Activated effector memory CD4-positive, alpha-beta T cell treated with Interleukin-2 at 50 U/mL for 16 hours (primary cell): ENCODE results near the gene MED17.

ENCODE experiments used
- DNase-seq: peaks from one replicate; pipeline ENCODE4 v3.0.0-alpha.2; 2020

Gene MED17

DNA sequence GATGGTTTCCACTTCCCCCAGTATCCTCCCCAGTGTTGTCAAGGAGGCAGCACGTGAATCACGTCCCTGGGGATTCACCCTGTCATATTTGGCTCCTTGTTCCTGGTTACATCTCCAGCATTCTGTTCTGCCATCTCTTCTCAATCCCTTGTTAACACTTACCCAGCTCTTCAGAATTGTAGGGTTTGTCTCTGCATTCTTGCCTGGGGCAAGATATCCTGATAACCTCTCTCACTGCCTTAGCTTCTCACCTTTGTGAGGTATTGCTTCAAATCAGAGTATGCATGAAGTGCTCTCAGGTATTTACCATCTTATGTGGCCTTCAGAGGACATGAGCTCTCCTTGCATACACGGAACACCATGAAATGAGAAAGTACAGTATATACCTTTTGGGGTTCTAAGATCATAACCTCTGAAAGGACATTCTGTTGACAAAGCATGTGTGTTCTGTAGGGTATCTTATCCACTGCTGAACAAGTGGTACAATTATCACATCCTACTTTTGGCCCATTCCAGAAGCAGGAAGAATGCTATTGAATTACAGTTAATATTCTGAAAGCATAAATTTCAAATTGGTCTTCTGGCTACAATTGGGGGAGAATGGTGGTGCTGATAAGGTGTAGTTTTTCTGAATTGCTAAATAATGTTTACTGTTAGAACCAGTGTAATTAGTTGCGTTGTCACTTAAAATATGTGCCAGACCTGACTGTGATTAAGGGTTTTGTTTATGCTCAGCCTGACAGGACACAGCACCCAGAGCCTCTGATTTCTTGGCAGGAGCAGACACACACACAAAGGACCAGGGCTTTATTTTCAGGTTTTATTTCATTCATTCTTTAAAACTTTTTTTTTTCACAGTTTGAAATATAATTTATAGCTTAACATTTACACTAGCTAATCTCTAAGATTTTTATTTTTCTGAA lies 33.6 kb downstream of the MED17 start:
- DNase-seq = no peak

DNA sequence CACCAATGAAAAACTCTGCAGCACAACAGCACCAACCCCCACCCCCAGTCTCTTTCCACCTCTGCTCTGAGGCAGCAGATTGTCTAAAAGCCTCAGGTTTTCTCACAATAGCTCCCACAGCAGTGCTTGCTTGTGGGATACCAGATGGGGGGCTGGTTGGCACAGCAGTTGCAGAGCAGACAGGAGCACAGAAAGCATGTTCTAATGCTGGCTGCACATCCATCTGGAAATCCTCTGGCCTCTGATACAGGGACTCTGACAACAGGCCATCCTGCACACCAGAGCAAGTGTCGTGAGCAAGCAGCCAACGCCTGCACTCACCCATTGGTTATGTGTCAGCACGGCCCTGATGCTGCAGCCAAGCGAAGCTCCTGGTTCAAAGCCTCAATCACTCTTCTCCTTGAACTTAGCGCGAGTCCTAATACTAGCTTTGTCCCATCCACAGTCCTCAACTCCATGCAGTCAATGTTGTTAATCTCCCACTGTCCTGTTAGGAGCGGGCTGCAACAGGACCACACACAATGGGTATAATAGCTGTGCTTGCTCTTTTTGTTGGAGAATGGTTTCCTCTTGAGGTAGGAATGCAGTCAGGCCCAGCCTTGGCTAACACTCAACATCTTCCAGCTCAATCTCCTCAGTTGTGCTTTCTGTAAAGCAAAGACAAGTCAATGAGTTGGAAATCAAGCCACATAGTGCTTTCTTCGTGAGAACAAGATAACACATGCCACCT lies 36.0 kb downstream of the MED17 start:
- DNase-seq = no peak

DNA sequence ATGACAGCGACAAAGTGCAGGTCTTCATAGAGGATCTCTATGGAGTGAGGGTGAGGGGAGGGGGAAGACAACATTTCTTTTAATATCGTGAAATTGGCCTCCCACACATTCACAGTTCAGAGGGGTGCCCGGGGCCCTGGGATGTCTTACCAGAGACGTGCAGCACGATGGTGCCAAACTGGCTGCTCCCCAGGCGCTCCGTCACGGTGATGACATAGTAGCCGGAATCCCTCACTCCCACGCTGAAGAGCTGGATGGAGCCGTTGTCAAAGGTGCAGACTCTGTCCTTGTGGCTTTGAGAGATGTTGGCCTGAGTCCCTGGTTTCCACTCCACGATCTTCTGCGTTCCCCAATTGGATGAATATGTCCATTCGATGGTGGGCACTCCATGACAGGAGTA lies 36.8 kb downstream of the MED17 start:
- DNase-seq = no peak

DNA sequence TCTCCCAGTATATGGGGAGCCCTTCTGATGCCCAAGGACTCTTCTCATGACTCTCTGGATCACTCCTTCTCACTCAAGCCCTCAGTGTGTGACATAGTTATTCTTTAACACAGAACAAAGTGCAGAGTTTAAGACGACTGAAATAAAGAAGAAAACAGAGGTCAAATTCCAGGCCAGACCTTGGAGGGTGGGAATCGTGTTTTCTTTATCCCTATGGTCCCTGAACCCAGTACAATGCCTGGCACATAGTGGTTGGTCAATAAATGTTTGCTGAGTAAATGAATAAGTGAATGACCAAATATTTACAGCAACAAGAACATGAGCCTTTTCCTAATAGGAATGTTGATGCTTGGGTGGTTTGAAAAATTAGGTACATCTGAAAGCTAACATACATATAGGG lies 37.5 kb downstream of the MED17 start:
- DNase-seq = no peak

DNA sequence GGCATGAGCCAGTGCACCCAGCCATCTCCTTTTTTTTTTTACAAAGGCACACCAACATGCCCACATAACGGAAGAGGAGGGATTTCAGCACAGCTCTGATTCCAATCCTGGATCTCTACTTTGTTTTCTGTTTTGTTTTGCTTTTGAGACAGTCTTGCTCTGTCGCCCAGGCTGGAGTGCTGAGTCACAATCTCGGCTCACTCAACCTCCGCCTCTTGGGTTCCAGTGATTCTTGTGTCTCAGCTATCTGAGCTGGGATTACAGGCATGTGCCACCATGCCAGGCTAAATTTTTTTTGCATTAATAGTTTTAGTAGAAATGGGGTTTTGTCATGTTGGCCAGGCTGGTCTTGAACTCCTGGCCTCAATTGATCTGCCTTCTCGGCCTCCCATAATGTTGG lies 38.3 kb downstream of the MED17 start:
- DNase-seq = no peak

DNA sequence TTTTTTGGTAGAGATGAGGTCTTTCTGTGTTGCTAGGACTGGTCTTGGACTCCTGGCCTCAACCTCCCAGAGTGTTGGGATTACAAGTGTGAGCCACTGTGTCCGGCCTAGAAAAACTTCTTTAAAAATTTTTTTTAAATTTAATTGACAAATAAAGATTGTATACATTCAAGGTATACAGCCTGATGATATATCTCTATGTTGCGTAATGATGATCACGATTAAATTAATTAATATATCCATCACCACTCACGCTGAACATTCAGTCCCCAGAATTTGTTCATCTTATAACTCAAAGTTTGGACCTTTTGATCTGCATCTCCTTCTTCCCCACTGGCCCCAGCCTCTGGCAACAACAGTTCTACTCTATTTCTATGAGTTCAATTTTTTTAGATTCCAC lies 39.1 kb downstream of the MED17 start:
- no peak for DNase-seq

DNA sequence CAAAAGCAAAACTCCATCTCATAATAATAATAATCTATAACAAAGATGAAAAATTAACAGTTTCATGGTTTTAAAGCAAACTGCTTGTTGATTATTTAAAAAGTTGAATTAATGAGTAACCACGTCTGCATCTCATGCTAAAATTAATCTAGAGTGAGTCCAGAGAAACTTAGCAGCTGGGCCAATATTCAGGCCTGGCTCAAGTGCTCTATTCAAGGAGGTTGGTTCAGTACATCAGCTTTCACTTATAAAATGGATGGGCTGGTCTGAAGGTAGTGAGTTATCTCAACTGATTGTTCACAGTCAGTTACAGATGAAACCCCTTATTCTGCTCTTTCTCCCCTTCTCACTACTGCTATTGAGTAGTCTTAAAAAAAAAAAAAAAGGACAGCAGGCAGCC lies 43.3 kb downstream of the MED17 start:
- DNase-seq = no peak

DNA sequence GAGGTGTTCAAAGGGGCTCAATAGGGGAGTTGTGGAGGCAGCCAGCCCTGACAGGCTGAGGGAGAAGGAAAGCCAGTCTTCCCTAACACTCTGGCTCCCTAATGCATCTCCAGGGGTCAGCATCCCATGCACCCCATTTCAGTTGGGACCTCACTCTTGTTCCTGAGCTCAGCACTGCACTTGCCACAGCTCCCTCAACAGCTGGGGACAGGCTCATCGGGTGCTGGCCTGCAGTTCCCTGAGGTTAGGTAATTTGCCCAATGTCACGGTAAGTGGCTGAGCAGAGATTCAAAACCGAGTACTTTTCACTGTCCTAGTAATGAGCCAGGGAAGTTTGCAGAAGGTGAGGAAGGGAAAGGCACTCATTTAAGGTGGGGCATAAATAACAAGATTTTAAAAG lies 45.5 kb downstream of the MED17 start:
- no peak for DNase-seq

DNA sequence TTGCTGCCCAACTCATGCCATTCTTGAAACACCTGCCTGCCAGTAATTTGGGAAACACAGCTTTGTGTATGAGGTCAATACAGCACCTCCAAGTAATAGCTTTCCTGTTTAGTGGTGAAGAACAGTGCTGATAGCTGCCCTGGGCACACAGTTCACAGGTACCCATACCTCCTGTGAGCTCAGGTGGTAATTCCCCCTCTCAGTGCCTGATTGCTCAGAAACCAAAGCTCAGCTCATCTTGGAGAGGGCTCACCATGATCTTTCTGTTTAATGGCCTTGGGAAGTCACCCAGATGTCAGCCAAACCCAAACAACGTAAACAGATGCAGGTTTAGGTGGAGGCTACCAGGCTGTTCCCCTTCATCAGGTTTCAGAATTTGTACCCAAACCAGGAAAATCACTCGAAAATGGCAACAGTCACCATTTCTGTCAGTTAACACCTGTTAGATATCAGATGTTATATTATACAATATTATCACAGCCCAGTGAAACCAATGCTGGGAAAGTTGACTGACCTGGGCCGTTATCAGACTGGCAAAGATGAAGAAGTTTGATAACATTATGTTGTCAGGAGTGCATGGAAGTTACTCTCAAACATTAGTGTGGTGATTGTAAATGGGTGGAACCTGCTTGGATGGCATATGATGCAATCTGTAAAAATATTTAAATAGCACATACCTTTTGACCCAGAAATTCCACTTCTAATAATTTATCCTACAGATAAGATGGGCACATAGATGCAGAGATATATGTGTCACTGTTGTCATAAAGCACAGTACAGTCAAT lies 47.5 kb downstream of the MED17 start:
- DNase-seq = no peak

DNA sequence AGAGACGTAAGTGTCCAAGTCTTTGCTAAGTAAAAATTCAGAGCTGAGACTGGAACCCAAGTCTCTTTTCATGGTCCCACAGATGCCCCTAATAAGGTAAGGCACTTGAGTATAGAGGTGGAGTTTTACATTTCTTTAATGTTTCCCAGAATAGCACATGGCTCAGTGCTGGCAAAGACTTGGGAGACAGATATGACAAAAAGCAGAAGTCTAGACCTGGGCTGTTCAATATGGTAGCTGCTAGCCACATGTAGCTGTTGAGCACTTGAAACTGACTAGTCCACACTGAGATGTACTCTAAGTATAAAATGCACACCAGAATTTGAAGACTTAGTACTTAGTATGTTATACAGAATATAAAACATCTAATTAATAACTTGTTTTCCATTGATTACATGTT lies 48.7 kb downstream of the MED17 start:
- no peak for DNase-seq

DNA sequence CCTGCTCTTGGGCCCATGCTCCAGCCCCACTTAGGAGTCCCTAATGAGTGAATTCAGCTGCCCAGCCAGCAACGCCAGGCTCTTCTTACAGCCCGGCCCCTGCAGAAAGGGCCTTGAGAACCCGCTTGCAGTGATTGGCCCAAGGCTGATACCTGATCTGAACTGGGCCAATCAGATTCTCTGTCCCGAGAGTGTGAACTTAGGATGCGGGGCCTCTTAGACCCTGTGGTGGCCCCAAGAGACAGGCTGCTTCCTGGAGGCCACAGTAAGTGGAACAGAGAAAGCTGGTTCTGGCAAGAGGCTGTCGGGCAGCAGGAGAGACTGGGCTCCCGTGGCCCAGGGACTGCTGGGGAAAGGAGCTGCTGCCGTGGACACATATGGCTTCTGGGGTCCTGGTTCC lies 54.9 kb downstream of the MED17 start:
- DNase-seq = no peak

DNA sequence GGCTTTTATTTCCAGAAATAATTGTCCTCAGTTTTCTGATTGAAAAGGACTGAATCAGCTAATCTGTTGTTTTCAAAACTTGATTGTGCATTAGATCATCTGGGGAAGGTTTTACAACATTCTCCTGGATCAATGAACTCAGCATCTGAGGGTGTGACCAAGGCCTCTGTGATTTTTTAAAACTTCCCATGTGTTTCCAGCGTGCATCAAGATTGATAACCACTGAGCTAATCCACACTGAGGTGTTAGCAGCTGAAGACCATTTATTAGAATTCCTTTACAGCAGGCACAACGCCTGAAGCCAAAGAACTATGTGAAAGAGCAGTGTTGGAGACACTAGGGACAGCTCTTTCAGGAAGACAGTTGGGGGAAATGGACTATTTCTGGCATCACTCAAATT lies 56.1 kb downstream of the MED17 start:
- DNase-seq = no peak

DNA sequence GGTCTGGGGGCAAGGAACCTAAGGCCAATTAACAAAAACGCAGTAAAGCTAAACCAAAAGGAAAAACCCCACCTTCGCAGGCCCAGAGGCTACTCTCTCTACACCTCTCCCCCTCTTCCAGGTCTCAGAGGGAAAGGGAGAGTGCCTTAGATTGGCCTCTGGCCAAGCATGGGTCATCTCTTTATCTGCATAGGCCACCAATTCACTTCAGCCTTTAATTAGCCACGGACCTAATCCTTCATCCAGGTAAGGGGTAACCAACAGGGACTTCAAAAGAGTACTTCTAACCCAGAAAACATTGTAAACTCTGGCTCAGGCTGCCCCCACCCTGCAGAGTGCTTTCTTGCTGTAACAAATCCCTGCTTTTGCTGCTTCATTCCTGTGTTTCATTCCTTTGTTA lies 56.9 kb downstream of the MED17 start:
- DNase-seq = no peak

DNA sequence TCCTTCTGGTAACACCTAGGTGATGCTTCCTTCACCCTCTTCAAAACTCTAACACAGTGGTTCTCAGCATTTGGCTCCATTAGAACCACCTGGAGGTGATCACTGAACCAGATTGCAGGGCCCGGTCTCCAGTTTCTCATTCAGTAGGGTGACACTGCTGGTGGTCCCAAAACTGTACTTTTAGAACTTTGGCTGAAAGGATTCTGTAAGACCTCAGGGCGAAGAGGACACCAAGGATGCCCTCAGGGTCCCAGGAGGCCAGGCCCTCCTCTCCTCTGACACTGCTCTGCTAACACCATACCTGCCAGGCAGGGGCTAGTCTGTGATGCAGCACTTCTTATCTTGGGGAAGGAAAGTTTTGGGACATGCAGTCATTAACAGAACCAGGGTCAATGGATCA lies 57.4 kb downstream of the MED17 start:
- no peak for DNase-seq

DNA sequence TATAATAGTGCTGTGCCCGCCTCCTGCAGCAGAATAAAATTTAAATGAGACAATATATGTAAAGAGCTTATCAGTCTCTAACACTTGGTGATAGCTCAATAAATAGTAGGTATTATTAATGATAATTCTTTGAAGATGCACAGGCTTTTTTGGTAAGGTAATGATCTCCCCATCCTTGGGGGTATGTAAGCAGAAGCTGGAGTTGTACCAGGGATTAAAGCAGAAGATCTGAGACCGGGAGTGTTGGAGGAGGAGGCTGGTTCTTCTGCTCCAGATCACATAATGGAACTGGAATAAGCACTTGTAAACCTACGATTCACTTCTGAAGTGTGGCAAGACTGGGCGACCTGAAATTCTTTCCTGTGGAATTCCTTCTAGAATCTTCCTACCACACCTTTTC lies 58.0 kb downstream of the MED17 start:
- no peak for DNase-seq

DNA sequence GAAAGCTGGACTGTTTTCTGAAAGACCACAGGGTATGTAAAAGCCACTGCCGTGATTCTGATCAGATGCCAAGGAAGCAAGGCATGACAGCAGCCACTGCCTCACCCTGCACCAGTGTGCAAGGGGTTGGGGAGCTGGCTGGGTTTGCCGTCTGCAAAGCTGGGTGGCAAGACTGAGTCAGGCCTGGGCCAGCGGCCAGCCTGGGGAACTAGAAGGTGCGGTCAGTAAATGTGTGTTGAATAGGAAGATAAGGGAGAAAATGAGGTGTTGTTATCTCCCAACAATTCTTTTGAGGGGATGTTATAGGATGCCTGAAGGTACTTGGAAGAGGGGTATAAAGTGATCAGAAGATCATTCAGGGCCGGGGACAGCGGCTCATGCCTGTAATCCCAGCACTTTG lies 58.4 kb downstream of the MED17 start:
- no peak for DNase-seq

DNA sequence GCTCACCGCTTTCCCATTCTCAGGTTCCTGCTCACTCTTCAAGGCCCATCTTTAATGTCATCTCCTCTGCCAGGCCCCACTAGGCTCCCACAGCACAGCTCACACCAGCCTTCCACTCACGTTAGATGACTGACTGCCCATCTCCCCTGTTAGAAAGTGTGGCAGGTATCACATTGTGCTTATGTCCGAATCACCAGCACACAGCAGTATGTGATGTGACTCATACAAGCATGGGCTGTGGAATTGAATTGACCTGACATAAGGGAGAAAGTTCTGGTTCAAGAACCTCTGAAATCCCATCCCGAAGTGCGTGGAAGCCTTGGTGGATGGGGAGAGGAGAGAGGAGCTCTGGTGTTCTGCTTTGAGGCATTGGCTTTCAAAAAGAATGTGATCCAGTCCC lies 59.8 kb downstream of the MED17 start:
- no peak for DNase-seq

DNA sequence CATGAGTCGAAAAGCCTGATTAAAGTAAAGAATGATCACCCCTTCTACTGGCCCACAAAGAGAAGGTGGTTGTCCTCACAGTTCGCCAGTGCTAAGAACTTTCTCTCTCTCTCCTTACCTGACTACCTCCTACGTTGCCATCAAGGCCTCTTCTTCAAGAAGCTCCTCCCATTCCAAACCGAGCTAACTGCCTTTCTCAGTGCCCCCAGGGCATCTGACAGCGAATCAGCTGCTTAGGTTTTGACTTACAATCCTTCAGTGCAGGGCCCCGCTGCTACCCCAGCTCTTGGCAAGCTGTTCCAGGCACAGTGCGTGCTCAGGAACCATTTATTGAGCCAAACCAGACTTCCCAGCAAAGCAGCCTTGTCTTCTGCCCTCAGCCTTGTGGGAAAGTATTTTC lies 60.5 kb downstream of the MED17 start:
- DNase-seq = no peak

DNA sequence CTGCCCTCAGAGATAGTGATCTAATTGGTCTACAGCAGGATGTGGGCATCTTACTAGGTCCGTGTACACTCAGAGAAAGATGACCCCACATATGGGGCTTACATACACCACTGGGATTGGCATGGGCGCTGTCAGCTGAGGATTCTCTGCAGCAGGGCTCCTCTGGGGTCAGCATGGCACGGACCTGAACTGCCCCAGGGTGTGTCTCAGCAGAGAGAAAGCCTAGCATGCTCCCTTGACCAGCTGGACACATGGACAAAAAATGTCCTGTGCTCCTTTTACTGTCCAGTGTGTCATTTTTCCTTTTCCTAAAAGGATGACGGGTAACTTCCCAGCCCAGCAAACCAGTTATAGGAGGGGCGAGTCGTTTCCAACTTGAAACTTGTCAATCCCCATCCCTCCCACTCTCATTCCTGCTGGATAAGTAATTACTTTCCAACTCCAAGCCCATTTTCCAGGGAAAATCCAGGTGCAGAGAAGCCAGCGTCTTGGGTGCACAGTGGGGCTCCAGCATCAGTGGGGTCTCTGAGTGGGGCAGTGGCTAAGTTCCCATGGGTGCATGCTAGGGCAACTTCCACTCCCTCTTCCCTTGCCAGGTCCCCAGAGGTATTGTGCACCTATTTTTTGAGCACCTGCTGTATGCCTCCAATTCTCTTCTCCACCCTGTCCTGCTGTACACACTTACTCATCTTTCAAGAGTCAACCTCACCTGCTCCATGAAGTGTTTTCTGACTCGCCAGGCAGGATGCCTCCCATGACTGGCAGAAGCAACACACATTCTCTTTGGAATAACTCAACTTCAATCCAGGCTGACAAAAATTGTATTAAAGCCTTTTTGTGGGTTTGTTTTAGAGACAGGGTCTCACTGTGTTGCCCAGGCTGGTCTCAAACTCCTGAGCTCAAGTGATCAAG lies 61.4 kb downstream of the MED17 start:
- DNase-seq = no peak

DNA sequence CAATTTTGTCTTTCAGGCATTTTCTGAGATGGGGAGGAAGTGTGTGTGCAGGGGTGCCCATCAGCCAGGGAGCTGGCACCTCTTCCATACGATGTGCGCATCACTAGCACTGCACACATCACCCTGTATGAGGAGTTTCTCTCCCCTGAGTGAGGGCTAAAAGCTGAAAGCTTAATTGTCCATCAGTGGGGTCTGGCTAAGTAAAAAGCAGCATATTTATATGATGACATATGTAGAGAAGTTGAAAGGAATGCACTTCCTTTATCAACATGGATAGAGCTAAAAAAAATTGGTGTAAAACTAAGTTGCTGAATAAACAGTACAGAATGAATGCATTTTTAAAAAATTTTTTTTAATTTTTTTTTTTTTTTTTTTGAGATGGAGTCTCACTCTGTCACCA lies 62.3 kb downstream of the MED17 start:
- DNase-seq = no peak

DNA sequence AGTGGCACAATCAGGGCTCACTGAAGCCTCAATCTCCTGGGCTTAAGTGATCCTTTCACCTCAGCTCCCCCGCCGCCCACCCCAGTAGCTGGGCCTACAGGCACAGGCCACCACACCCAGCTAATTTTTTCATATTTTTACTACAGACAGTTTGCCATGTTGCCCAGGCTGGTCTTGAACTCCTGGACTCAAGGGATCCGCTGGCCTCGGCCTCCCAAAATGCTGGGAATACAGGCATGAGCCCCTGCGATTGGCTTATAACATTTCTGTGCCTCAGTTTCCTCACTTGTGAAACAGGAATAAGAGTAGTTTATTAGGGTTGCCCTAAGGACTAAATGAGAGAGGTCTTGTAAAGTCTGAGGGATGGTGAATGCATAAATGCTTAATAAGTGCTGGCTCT lies 65.1 kb downstream of the MED17 start:
- no peak for DNase-seq

DNA sequence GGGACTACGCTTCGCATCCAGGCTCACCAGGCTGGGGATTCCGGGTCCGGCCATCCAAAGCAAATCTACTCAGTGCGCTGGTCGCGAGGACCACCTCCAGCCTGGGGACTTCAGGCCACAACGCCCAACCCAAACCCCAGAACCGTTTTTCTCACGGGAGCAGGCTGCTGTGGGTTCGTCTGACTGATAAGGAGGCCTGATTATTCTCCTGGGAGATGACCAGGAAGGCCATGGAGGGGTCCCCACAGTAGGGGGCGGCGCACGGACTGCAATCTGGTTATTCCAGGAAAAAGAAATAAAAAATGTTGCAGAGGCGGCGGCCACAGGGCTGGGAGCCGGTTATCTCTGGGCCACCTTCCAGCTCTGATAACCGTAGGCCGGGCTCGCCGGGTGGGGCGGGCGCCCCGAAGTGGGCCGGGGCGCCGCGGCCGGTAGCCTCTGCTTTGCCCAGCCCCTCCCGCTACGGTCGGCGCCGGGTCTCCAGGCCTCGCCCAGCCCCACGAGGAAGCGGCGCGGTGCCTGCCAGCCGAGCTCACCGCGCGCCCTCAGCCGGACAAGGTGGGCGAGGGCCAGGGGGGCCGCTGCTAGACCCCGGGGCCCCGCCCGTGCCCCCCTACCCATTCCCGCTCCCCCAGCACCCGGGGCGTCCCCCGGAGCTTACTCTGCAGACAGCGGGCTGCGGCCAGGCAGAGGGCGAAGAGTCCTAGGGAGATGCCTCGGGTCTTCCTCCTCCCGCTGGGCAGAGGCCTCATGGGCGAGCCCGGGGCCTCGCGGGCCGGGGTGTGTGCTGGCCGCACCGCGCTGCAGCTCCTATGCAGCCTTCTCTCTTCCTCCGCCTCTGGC lies 65.9 kb downstream of the MED17 start:
- no peak for DNase-seq
